Ascending aorta (tissue), 2 donors: ENCODE measurements around the gene KCNK18. TPM values are rescaled to one million over a fixed set of nuclear protein-coding genes. Genes with fewer than 3 reads are reported as not detected.

ENCODE experiments used
- DNase-seq, 2 donors: peaks; one replicate each; pipeline ENCODE4 v3.0.0-alpha.2; 2019; ENCODE audit warnings: low spot score in 2 of 2
- H3K27ac ChIP-seq, 2 donors: fragments of 200-600 bp; sonication (generic); one replicate each; pipeline ENCODE4 v1.5.1; 2016 to 2017; ENCODE audit warnings: mild to moderate bottlenecking in 1 of 2
- H3K27me3 ChIP-seq: fragments of 200-600 bp; sonication (generic); one replicate; pipeline ENCODE4 v1.5.1; 2017
- H3K36me3 ChIP-seq, 2 donors: fragments of 200-600 bp; sonication (generic); one replicate each; pipeline ENCODE4 v1.5.1; 2016
- H3K4me1 ChIP-seq, 2 donors: fragments of 200-600 bp; sonication (generic); one replicate each; pipeline ENCODE4 v1.5.1; 2016 to 2017; ENCODE audit warnings: mild to moderate bottlenecking in 1 of 2
- H3K4me3 ChIP-seq, 2 donors: fragments of 200-600 bp; sonication (generic); one replicate each; pipeline ENCODE4 v1.5.1; 2016 to 2017; ENCODE audit warnings: mild to moderate bottlenecking in 1 of 2
- H3K9me3 ChIP-seq, 2 donors: fragments of 200-600 bp; sonication (generic); one replicate each; pipeline ENCODE4 v1.5.1; 2016
- CTCF ChIP-seq, 3 experiments: fragments of 200-600 bp in 2 of 3; fragments of 450-650 bp in 1 of 3; sonication (generic) in 2 of 3; IDR thresholded peaks; one replicate each; pipeline ENCODE4 v1.5.1; 2016 to 2019; ENCODE audit warnings: antibody characterized with exemption in 3 of 3, mild to moderate bottlenecking in 1 of 3, moderate library complexity in 1 of 3
- intact Hi-C: fragments of 100-400 bp; cut with DNase I; formaldehyde crosslinking; loops from one replicate; pipeline ENCODE4 v1.15.1; 2023
- total RNA-seq: library from RNA; depleted of rRNA; stranded (reverse); fragments of >200 nt; gene quantifications from one replicate; pipeline ENCODE4 v1.1.0, GENCODE V29; 2016

KCNK18 gene
- total RNA-seq, 1 donor from 2014 or later = not detected

DNA sequence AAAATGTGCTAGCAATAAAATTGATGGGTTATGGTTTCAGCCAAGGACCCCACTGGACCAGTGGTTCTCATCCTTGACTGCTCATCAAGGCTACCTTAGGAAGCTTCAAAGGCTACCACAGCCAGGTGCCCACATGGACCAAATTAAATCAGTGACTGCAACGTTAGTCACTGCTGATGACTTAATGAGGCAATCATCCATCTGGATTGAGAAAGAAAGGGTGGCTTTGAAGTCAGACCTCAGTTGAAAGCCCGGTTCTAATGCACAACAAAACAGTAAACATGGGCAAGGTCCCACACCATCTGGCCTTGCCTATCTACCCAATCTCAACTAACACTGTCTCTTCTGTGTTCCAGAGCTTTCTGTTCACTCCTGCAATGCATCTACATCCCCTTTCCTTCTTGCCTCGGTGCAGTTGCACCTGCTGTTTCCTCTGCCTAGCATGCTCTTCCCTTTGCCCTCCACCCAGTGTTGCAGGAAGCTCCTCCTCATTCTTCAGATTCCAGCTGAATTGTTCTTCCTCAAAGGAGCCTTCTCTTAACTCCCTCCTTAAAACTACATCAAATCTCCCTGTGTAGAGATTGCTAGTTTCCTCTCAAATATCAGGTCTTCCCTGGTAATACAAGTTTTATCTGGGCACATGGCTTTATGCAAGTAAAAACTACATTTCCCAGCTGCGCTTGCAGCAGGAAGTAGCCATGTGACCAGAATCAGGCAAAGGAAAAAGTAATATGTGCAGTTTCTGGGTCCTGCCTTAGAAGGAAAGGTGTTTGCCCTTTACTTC is 10.3 kb upstream of the KCNK18 start:
- Histone ChIP-seq H3K27ac (no peak overlapping the region), H3K4me1 (no peaks in the 10 kb centered on the region), H3K27me3 (no peaks in the 10 kb centered on the region), H3K4me3 (no peak overlapping the region), H3K36me3 (no peaks in the 10 kb centered on the region), H3K9me3 (no peaks in the 10 kb centered on the region)
- no peak for TF ChIP-seq CTCF (IDR thresholded peaks at IDR 0.05)
- intact Hi-C loops = no loop called here
- DNase-seq = no peak

DNA sequence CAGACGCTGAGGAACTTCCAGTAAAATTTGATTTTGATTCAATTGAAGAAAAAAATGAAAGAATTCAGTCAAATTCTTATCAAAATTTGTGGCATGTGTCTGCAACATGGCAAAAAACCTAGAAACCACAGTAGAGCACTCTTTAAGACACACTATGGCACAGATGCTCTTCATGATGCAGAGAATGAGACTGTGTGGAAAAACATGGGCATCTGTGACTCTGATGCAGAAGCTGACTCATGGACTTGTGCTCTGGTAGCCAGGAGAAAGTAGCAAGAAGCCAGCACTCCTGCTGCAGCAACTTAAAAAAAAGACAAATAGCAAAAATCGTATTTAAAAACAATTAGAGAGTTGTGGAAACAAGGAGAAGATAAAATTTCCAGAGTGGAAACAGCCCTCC is 8.9 kb upstream of the KCNK18 start:
- Histone ChIP-seq H3K36me3 (no peaks in the 10 kb centered on the region), H3K4me3 (no peak overlapping the region), H3K4me1 (no peaks in the 10 kb centered on the region), H3K27me3 (no peaks in the 10 kb centered on the region), H3K9me3 (no peaks in the 10 kb centered on the region), H3K27ac (no peak overlapping the region)
- intact Hi-C loops = no loop called here
- TF ChIP-seq CTCF (IDR thresholded peaks at IDR 0.05) = no peak
- DNase-seq = no peak

- Histone ChIP-seq H3K9me3 (no peaks in the 10 kb centered on the region), H3K27me3 (no peaks in the 10 kb centered on the region), H3K4me3 (no peak overlapping the region), H3K36me3 (no peaks in the 10 kb centered on the region), H3K27ac (no peak overlapping the region), H3K4me1 (no peaks in the 10 kb centered on the region)
- intact Hi-C loops = no loop called here
- TF ChIP-seq CTCF (IDR thresholded peaks at IDR 0.05) = no peak
- no peak for DNase-seq
Observed at GRCh38 chr10:117189557-117189956, 7.7 kb upstream of the KCNK18 start.

GRCh38 chr10:117198088-117198487 is 799 bp downstream of the KCNK18 start:
- Histone ChIP-seq H3K27ac (no peak overlapping the region), H3K9me3 (no peaks in the 10 kb centered on the region), H3K4me1 (no peaks in the 10 kb centered on the region), H3K27me3 (no peaks in the 10 kb centered on the region), H3K36me3 (no peaks in the 10 kb centered on the region), H3K4me3 (no peak overlapping the region)
- DNase-seq = no peak
- intact Hi-C loops = no loop called here
- TF ChIP-seq CTCF (IDR thresholded peaks at IDR 0.05) = no peak

- Histone ChIP-seq H3K4me1 (no peaks in the 10 kb centered on the region), H3K27me3 (no peaks in the 10 kb centered on the region), H3K27ac (no peak overlapping the region), H3K9me3 (no peaks in the 10 kb centered on the region), H3K4me3 (no peak overlapping the region), H3K36me3 (no peaks in the 10 kb centered on the region)
- intact Hi-C loops = no loop called here
- no peak for TF ChIP-seq CTCF (IDR thresholded peaks at IDR 0.05)
- no peak for DNase-seq
Observed at GRCh38 chr10:117201826-117202225, 4.5 kb downstream of the KCNK18 start.
